Breast epithelium (tissue), 4 donors: Measurements from ENCODE around the gene PRDM13. TPM values are rescaled to one million over a fixed set of nuclear protein-coding genes. Genes with fewer than 3 reads are reported as not detected.

Source experiments
- DNase-seq, 2 donors: peaks; one replicate each; pipeline ENCODE4 v3.0.0-alpha.2; 2019; ENCODE audit warnings: low spot score in 2 of 2
- H3K27ac ChIP-seq, 2 donors: fragments of 200-600 bp; sonication (generic) in 1 of 2; one replicate each; pipeline ENCODE4 v1.5.1; 2016 to 2019; ENCODE audit warnings: mild to moderate bottlenecking in 1 of 2
- H3K27me3 ChIP-seq, 2 donors: fragments of 200-600 bp; sonication (generic) in 1 of 2; one replicate each; pipeline versions ENCODE4 v1.5.1 to v1.6.0; 2017 to 2019; ENCODE audit warnings: control low read depth in 1 of 2, mild to moderate bottlenecking in 1 of 2
- H3K36me3 ChIP-seq: fragments of 200-600 bp; one replicate; pipeline ENCODE4 v1.5.1; 2019
- H3K4me1 ChIP-seq, 2 donors: fragments of 200-600 bp; sonication (generic); one replicate each; pipeline ENCODE4 v1.5.1; 2016 to 2019; ENCODE audit warnings: control low read depth in 1 of 2
- H3K4me3 ChIP-seq, 3 donors: fragments of 200-600 bp; sonication (generic); 1 replicate in 2 of 3; 2 replicates in 1 of 3; pipeline ENCODE4 v1.5.1; 2016 to 2019; ENCODE audit warnings: mild to moderate bottlenecking in 3 of 3, moderate library complexity in 2 of 3
- H3K9me3 ChIP-seq, 2 donors: fragments of 200-600 bp; sonication (generic) in 1 of 2; one replicate each; pipeline ENCODE4 v1.5.1; 2016 to 2019; ENCODE audit warnings: control low read depth in 1 of 2
- CTCF ChIP-seq, 3 donors: fragments of 450-650 bp; IDR thresholded peaks; one replicate each; pipeline ENCODE4 v1.5.1; 2016 to 2017; ENCODE audit warnings: antibody characterized with exemption in 3 of 3, mild to moderate bottlenecking in 3 of 3, moderate library complexity in 3 of 3
- POLR2A ChIP-seq: fragments of 450-650 bp; IDR thresholded peaks from one replicate; pipeline ENCODE4 v1.6.1; 2016; ENCODE audit warnings: antibody characterized with exemption, mild to moderate bottlenecking, moderate library complexity
- POLR2AphosphoS5 ChIP-seq, 3 donors: sonication (generic); formaldehyde crosslinking; IDR thresholded peaks; one replicate each; pipeline ENCODE4 v1.6.1; 2017; ENCODE audit warnings: antibody characterized with exemption in 3 of 3
- intact Hi-C: fragments of 100-400 bp; cut with DNase I; formaldehyde crosslinking; loops from one replicate; pipeline ENCODE4 v1.15.1; 2023; ENCODE audit warnings: low total_unique reads
- total RNA-seq, 3 donors: library from RNA; depleted of rRNA; stranded (reverse); fragments of >200 nt; gene quantifications; one replicate each; pipeline ENCODE4 v1.1.0, GENCODE V29; 2016

The PRDM13 gene
- total RNA-seq, 3 donors from 2014 or later, result not detected

GRCh38 chr6:99587792-99588191, 18.8 kb upstream of the PRDM13 start:
- peaks cover 0 to 8% of the 10 kb centered on the region in 2 donors for H3K4me1 ChIP-seq
- no peaks in the 10 kb centered on the region for H3K36me3 ChIP-seq
- H3K4me3 ChIP-seq, result no peak overlapping the region
- H3K27me3 ChIP-seq, result peaks cover 3 to 45% of the 10 kb centered on the region in 2 donors
- no peaks in the 10 kb centered on the region for H3K9me3 ChIP-seq
- DNase-seq, result no peak
- no peak overlapping the region for H3K27ac ChIP-seq
- intact Hi-C loops, result no loop called here
- TF ChIP-seq POLR2AphosphoS5 (IDR thresholded peaks at IDR 0.05) (no peak), CTCF (IDR thresholded peaks at IDR 0.05) (no peak), POLR2A (no peak)

- H3K36me3 ChIP-seq, result no peaks in the 10 kb centered on the region
- no peaks in the 10 kb centered on the region for H3K9me3 ChIP-seq
- peaks cover 3 to 53% of the 10 kb centered on the region in 2 donors for H3K27me3 ChIP-seq
- DNase-seq, result peak; percentile 47 to 75
- no peak overlapping the region for H3K27ac ChIP-seq
- TF ChIP-seq POLR2AphosphoS5 (IDR thresholded peaks at IDR 0.05), result no peak
- intact Hi-C loops, result no loop called here
- H3K4me3 ChIP-seq, result peak overlapping the region; percentile 36 to 73 (median 52)
- peaks cover 0 to 8% of the 10 kb centered on the region in 2 donors for H3K4me1 ChIP-seq
These were observed 17.9 kb upstream of the PRDM13 start for GRCh38 chr6:99588618-99589289.

GRCh38 chr6:99589290-99589672, 17.4 kb upstream of the PRDM13 start:
- no peak overlapping the region for H3K27ac ChIP-seq
- no peak for DNase-seq
- TF ChIP-seq POLR2AphosphoS5 (IDR thresholded peaks at IDR 0.05) (no peak), POLR2A (no peak), CTCF (IDR thresholded peaks at IDR 0.05) (no peak)
- no peaks in the 10 kb centered on the region for H3K36me3 ChIP-seq
- H3K4me3 ChIP-seq, result peak overlapping the region; percentile 36 to 73 (median 52)
- H3K27me3 ChIP-seq, result peaks cover 3 to 58% of the 10 kb centered on the region in 2 donors
- intact Hi-C loops, result no loop called here
- peaks cover 0 to 8% of the 10 kb centered on the region in 2 donors for H3K4me1 ChIP-seq
- no peaks in the 10 kb centered on the region for H3K9me3 ChIP-seq

- DNase-seq, result no peak
- Histone ChIP-seq H3K27me3 (peaks cover 3 to 66% of the 10 kb centered on the region in 2 donors), H3K4me3 (no peak overlapping the region), H3K9me3 (peaks cover 0 to 7% of the 10 kb centered on the region in 2 donors), H3K27ac (no peak overlapping the region), H3K36me3 (no peaks in the 10 kb centered on the region), H3K4me1 (peaks cover 0 to 8% of the 10 kb centered on the region in 2 donors)
- intact Hi-C loops, result no loop called here
- TF ChIP-seq CTCF (IDR thresholded peaks at IDR 0.05), result no peak
These were observed 16.6 kb upstream of the PRDM13 start for GRCh38 chr6:99589907-99590493.

- no peaks in the 10 kb centered on the region for H3K36me3 ChIP-seq
- peaks cover 0 to 8% of the 10 kb centered on the region in 2 donors for H3K4me1 ChIP-seq
- intact Hi-C loops, result no loop called here
- H3K4me3 ChIP-seq, result peak overlapping the region in 1 of 3 donors; percentile 39
- DNase-seq, result no peak
- TF ChIP-seq POLR2A (no peak), CTCF (IDR thresholded peaks at IDR 0.05) (no peak), POLR2AphosphoS5 (IDR thresholded peaks at IDR 0.05) (no peak)
- peaks cover 3 to 76% of the 10 kb centered on the region in 2 donors for H3K27me3 ChIP-seq
- H3K9me3 ChIP-seq, result peaks cover 0 to 11% of the 10 kb centered on the region in 2 donors
- H3K27ac ChIP-seq, result no peak overlapping the region
These were observed 15.6 kb upstream of the PRDM13 start for GRCh38 chr6:99590728-99591672.
